Measurements from ENCODE around the gene USP31.

- TF ChIP-seq ESRRG (CRISPR knock-in tag; IDR thresholded peaks at IDR 0.05) = no peak
- no peak for TF ChIP-seq ZC3H10 (CRISPR knock-in tag; IDR thresholded peaks at IDR 0.05)
- TF ChIP-seq ZNF70 (CRISPR knock-in tag; IDR thresholded peaks at IDR 0.05) = no peak
- no peak for TF ChIP-seq SNAI2 (CRISPR knock-in tag; IDR thresholded peaks at IDR 0.05)
- no peak for TF ChIP-seq CREB5 (CRISPR knock-in tag; IDR thresholded peaks at IDR 0.05; ENCODE audit: low read depth)
- no peak for TF ChIP-seq PPARA (CRISPR knock-in tag; IDR thresholded peaks at IDR 0.05; ENCODE audit: borderline replicate concordance)
- no peak for TF ChIP-seq ZNF8 (CRISPR knock-in tag; IDR thresholded peaks at IDR 0.05)
- TF ChIP-seq ZFP30 (CRISPR knock-in tag; IDR thresholded peaks at IDR 0.05) = no peak
- no peak for TF ChIP-seq ISL1 (CRISPR knock-in tag; IDR thresholded peaks at IDR 0.05)
These were observed 43.9 kb downstream of the USP31 start for GRCh38 chr16:23105309-23105708.

All from SK-N-SH treated with all-trans-retinoic acid at 6 μM for 48 hours (cell line).